Activated T-cell treated with anti-CD3 and anti-CD28 coated beads, Interleukin-2, amount 50 U/mL, for 1 hour (primary cell): ENCODE results near the gene TNFAIP6.

Experiments used
- DNase-seq: peaks from one replicate; pipeline ENCODE4 v3.0.0-alpha.2; 2020

Gene TNFAIP6

GRCh38 chr2:151423760-151424159, 66.4 kb downstream of the TNFAIP6 start:
- DNase-seq = no peak
